Measurements from ENCODE around the gene RPL18. TPM values are rescaled to one million over a fixed set of nuclear protein-coding genes. Genes with fewer than 3 reads are reported as not detected.

Gene RPL18
- total and polyA plus RNA-seq, 9 of the 15 experiments (the other 6 are each of a cell fraction or from before 2014, with no cell fraction given): 312 to 2,635 (median 1,653) TPM

- no peak for TF ChIP-seq KDM4B (IDR thresholded peaks at IDR 0.05; ENCODE audit: borderline replicate concordance in 2 of 2, low read depth in 1 of 2)
- peak; percentile 99 for TF ChIP-seq RCOR1 (IDR thresholded peaks at IDR 0.05; ENCODE audit: borderline replicate concordance in 1 of 2, low read depth in 2 of 2, low read length in 2 of 2)
- TF ChIP-seq KAT8 (IDR thresholded peaks at IDR 0.05; ENCODE audit: low read depth): no peak
- TF ChIP-seq TFAP4 (CRISPR knock-in tag; IDR thresholded peaks at IDR 0.05; ENCODE audit: borderline replicate concordance): no peak
- no peak for TF ChIP-seq XRCC4 (IDR thresholded peaks at IDR 0.05; ENCODE audit: extremely low read depth, insufficient read depth, insufficient read length)
- no peak; the same call in 1 of the 2 replicates for TF ChIP-seq LCOR (CRISPR knock-in tag; IDR thresholded peaks at IDR 0.05)
- TF ChIP-seq REST (IDR thresholded peaks at IDR 0.05; ENCODE audit: borderline replicate concordance): peak; percentile 54
- no peak for TF ChIP-seq REST (CRISPR knock-in tag; IDR thresholded peaks at IDR 0.05; ENCODE audit: low read depth)
- TF ChIP-seq PCBP2 (IDR thresholded peaks at IDR 0.05; ENCODE audit: low read depth, low read length, poor library complexity, severe bottlenecking): no peak
- TF ChIP-seq MAZ (CRISPR knock-in tag; conservative IDR thresholded peaks at IDR 0.05 in 1 of 2, IDR thresholded peaks at IDR 0.05 in 1 of 2): no peak
- no peak for TF ChIP-seq NCOA2 (IDR thresholded peaks at IDR 0.05; ENCODE audit: partially characterized antibody in 2 of 2)
- TF ChIP-seq GABPB1 (CRISPR knock-in tag; IDR thresholded peaks at IDR 0.05): peak; percentile 16; the same call in 1 of the 2 replicates
- TF ChIP-seq KDM1A (IDR thresholded peaks at IDR 0.05): peak; percentile 96 to 97
- no peak for TF ChIP-seq THAP7 (CRISPR knock-in tag; IDR thresholded peaks at IDR 0.05)
- TF ChIP-seq ATF2 (CRISPR knock-in tag; IDR thresholded peaks at IDR 0.05): no peak
- TF ChIP-seq HIVEP1 (CRISPR knock-in tag; IDR thresholded peaks at IDR 0.05): no peak
Measured at GRCh38 chr19:48637948-48638830, 19.2 kb upstream of the RPL18 start (continued).

Data from K562 (cell line).